ENCODE measurements around the gene ITGAE.

The ITGAE gene

DNA sequence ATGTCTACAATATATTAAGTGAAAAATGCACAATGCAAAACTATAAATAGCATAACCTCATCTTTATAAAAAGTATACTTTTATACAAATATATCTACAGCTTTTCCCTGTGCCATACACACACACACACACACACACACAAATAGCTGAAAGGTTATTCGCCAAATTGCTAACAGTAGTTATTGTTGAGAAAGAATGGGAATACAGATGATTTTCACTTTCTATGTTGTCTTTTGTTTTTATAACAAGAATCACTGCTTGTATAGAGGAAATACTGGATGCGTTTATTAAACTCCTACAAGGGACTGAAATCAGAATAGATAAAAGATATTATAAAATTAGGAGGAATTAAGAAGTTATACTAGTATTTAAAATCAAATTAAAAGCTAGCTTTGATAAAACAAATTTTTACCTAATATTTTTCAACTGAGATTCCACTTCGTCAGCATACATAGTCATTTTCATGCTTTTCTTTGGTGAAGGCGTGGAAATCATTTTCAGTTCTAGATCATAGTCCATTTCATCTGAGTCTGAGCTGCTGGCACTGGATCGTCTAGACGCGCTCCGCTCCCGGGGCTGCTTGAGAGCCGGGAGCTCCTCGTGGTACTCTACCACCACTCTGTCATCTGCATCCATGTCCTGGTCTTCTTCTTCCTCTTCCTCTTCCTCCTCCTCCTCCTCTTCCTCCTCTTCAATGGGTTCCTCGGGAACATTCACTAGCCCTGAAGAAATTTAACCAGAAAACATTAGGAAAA is 17.0 kb upstream of the ITGAE start:
- DNase-seq (ENCODE audit: low read depth) = no peak

DNA sequence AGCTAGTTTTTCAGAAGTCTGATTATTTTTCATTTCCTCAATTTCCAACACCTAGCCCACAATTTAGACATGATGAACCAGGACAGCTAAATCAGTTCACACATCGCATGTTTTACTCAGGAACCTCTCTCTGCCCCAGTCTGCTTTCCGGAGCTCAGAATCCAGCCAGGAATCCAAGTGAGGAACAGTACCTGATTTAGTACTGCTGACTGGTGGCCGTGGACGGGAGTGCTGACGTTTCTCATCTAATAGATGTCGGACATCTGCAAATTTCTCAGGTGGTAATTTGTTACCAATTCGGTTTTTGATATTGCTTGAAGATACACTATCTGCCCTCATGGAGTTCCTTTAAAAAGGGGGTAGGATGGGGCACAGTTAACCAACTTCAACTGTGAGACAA is 14.9 kb upstream of the ITGAE start:
- no peak for DNase-seq (ENCODE audit: low read depth)

DNA sequence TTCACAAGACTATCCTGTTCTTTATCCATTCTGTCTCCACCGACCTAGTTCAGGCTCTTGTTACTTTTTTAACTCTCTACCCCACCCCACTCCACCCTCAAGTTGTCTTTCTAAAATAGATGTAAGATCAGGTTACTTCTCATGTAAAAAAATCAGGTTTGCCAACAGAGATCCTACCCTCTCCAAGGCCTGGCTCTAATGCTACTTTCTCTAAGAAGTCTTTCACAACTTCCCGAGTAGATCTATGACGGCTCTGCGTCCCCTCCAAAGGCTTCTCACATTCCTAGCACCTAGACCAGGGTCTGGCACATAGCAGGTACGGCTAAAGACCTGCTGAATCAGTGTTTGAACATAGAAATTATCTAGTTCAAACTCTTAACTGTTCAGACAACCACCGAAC is 14.1 kb upstream of the ITGAE start:
- no peak for DNase-seq (ENCODE audit: low read depth)

DNA sequence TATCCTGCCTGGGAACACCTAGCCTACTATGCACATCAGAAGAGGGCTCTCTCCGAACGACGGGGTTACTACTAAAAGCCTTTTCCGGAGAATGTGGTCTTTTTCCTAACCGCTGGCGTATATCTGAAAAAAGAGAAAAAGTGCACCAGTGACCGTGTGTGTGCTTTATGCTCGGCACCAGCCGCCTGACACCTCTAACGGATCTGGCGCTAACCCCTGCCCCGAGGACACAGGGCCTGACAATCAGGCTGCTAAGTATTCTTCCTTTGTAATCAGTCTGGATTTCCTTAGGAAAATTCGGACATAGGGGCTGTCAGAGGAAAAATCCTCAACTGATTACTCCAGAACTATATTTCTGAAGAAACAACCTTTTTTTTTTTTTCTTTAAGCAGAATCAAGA is 13.4 kb upstream of the ITGAE start:
- no peak for DNase-seq (ENCODE audit: low read depth)

DNA sequence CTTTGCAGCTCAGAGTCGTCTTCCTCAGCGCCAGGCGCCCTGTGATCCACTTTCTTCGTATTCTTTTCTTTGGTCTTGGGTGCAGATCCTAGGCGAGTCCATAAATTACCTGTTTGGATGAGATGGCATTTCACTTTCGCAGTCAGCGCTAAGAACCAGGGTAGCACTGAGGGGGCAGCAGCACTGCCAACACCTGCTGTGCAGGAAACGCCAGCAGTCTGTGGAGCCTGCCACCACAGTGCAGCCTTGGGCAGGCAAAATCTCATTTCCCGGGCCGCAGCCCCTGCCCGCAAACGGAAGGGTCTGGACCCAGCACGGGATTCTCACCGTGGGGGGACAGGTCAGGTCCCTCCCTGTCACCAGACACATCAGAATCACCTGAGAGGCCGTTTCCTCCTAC is 12.2 kb upstream of the ITGAE start:
- no peak for DNase-seq (ENCODE audit: low read depth)

DNA sequence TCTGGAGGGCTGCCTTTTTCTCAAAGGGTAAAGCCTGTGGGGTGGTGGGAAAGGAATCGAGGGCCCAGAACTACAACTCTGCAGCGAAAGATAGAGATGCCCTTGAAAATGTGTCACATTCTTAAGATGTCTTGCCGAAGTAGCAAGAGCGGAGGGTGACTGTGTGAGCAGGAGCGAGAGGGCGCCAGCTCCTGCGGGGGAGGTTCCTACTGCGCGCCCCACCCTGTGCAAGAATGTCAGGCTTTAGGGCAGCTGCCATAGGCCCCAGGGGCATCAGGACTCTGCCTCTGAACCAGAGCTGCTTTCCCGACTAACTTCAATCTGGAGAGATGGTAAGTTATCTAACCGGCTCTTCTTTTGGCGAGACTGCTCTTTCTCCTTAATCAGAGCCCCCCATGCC is 11.8 kb upstream of the ITGAE start:
- DNase-seq (ENCODE audit: low read depth) = no peak

DNA sequence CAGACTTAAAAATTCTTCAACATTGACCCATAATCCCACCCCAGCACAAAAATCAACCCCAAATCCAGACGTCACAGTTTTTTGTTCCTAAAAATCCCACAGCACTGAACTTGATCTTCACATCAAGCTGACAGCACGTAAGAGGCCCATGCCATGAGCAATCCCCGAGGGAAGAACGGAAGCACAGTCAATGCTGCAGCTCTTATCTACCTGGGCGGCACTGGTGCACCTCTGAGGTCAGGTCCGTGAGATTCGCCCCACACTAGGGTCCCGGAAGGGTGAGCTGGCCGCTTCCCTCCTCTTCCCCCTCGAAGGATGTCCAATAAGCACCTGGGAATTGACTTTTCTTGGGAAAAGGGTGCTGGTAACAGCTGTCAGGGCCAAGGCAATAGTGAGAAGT is 11.3 kb upstream of the ITGAE start:
- DNase-seq (ENCODE audit: low read depth) = no peak

DNA sequence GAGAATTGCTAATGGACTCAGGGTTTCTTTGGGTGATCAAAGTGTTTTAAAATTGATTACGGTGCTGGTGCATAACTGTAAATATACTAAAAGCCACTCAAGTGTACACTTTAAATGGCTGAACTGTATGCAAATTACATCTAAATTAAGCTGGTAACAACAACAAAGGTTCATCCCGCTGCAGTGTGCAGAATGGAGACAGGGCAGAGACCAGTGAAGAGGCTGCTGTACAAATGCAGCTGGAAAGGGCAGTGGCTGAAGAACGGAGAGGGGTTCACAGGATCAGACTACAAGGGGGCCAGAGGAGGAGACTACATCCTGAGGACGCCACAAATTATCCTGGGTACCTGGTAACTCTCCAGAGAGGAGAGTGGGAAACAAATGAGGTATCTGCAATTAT is 9.0 kb upstream of the ITGAE start:
- DNase-seq (ENCODE audit: low read depth) = no peak

DNA sequence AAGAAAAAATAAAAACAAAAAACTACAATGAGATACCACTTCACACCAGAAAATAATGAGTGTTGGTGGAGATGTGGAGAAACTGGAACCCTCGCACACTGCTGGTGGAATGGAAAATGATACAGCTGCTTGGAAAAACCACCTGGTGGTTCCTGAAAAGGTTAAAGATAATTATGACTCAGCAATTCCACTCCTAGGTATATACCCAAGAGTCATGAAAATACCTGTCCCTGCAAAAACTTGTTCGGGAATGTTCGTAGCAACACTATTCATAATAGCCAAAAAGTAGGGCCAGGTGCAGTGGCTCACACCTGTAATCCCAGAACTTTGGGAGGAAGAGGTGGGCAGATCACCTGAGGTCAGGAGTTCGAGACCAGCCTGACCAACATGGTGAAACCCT is 8.1 kb upstream of the ITGAE start:
- no peak for DNase-seq (ENCODE audit: low read depth)

DNA sequence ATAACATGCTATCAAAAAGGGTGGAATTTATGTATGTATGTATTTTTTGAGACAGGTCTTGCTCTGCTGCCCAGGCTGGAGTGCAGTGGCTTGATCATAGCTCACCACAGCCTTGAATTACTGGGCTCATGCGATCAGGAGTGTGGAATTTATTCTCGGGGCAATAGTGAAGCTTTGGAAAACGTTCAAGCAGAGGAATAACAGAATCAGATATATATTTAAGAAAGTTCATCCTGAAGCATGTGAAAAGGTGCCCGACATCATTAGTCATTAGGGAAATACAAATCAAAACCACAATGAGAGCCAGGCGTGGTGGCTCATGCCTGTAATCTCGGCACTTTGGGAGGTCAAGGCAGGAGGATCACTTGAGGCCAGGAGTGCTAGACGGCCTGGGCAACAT is 7.7 kb upstream of the ITGAE start:
- no peak for DNase-seq (ENCODE audit: low read depth)

DNA sequence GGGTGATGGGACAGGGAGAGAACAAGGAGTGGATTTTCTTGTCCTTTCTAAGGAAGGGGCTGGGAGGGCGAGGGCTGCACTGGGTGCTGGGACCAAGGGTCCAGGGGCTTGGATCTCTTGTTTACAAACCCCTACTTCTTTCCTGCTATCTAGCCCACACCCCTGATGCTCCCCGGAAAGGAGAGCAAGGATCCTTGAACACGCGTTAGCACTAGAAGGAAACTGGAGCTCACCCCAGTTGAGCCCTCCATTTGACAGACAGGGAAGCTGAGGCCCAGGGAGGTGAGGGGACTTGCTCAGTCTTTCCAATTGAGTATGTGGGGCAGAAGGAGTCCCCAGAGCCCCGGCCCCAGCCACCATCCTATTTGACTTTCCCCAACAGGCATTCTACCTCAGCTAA is 4.6 kb upstream of the ITGAE start:
- DNase-seq (ENCODE audit: low read depth) = no peak

DNA sequence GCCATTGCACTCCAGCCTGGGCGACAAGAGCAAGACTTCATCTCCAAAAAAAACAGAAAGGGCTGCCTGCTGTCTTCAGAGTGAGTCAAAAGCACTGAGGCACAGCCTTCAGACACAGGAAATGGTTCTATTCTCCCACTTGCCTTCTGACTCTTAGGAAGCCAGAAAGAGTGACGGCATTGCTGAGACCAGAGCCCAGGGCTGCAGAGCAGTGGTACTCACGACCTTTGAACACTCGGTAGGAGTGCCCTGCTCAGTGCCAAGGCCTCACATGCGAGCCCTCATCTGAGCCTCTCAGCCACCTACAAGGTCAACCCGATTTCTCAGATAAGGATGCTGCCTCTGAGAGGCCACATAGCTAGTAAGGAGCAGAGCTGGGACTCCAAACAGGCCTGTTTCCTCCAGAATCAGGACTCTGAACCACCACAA is 3.5 kb upstream of the ITGAE start:
- no peak for DNase-seq (ENCODE audit: low read depth)

DNA sequence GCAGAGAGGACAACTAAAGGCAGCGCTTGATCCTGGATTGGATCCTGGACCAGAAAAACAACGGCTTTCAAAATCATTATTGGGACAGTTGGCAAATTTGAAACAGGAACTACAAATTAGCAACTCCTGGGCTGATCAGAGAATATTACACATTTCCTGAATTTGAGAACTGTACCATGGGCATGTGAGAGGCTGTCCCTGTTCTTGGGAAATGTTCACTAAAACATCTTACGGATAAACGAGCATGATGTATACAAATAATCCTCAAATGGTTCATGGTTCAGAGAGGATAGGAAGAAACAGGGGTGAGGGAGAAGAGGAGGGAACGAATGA is 2.3 kb upstream of the ITGAE start:
- DNase-seq (ENCODE audit: low read depth) = no peak

DNA sequence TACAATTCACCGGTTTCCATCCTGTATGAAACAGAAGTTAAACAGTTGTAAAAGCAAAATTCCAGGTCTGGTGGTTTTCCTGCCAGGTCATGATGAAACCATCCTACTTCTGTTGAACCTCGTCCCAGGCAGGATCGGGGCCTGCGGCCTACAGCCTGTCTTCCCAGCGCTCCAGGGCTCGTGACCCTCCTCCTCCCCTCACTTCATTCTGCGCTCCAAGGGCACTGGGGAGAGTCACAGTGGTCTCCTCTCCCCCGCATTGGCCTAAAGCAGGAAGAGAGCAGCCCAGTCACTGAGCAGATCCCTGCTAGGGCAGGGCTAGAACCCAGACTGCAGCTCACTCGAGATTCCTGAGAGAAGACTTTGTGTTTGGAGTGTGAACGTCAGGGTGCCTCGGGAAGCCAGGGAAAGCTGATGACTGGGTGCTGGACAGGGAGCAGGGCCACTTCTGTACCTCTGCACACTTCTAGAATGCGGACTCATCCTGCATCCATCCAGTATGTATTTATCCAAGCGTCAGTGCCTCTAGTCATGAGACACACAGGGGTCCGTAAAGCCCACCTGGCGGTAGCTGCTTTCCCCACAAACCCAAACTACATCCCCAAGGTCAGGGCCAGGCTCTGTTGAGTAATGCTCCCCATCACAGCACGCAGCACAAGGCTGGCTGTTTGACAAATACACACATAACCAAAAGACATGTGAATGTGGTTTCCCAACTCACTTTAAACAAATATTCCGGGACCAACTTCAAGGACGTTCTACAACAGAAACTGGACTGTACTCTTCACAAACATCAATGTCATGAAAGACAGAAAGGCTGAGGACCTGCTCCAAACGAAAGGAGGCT is 1.7 kb upstream of the ITGAE start:
- DNase-seq (ENCODE audit: low read depth) = no peak

DNA sequence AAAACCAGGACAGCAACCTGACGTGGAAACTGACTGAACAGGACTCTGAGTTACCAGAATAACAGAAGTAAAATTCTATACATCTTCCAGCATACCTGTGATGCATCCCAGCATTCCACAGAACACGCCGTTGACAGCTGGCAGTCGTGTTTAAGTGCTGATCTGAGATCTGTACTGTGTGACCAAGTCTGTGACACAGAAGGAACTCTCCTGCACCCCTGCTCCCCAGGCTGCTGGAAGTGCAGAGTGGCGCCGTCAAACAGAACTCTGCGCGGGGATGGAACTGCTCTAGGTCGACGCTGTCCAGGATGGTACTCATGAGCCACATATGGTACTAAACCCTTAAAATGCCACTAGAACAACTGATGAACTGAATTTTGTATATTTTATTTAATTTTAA is 804 bp upstream of the ITGAE start:
- no peak for DNase-seq (ENCODE audit: low read depth)

DNA sequence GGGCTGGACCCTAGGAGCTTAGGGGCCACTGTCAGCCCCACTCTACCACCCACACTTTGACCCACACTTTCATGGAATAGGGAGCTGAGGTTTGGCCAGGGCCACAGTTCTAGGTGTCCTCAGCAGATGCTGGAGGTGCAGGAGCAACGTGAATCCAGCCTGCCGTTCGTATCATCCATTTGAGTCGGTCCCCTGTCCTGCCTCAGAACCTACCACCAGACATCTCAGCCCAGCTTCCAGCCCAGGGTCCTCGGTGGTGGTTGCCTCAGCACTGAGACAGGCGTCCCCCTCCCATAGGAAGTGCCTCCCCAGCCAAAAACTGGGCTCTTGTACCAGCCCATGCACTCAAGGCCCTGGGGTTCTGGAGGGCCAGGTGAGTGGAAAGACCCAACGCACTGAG is 359 bp upstream of the ITGAE start:
- DNase-seq (ENCODE audit: low read depth) = no peak

DNA sequence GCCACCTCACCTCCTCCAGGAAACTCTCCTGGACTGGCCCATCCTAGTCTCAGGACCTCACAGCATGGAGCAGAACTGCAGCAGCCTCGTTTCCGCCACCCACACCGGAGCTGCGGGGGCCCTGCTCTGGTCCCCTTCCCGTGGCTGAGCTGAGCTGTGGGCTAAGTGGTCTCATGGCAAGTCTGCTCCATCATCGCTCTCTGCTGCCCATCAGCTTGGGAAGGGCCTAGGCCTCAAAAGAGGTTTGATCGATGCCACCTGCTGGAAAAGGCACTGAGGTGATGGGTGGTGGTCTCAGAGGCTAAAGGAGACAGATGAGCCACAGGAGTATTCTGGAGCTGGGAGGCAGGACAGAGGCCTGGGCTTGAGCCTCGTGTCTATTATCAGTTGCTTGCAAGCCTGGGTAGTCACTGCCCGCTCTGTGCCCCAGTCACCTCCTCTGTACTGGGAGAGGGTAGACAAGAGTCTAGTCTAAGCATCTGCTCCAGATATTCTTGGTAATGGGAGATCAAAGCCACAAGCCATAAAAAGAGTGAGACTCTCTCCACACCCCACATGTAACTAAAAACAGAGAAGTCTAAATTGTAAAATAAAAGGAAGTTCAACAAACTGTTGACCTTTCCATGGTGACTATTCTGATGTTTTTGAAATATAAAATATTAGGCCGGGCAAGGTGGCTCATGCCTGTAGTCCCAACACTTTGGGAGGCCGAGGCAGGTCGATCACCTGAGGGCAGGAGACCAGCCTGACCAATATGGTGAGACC is 1.6 kb downstream of the ITGAE start:
- DNase-seq (ENCODE audit: low read depth) = no peak

DNA sequence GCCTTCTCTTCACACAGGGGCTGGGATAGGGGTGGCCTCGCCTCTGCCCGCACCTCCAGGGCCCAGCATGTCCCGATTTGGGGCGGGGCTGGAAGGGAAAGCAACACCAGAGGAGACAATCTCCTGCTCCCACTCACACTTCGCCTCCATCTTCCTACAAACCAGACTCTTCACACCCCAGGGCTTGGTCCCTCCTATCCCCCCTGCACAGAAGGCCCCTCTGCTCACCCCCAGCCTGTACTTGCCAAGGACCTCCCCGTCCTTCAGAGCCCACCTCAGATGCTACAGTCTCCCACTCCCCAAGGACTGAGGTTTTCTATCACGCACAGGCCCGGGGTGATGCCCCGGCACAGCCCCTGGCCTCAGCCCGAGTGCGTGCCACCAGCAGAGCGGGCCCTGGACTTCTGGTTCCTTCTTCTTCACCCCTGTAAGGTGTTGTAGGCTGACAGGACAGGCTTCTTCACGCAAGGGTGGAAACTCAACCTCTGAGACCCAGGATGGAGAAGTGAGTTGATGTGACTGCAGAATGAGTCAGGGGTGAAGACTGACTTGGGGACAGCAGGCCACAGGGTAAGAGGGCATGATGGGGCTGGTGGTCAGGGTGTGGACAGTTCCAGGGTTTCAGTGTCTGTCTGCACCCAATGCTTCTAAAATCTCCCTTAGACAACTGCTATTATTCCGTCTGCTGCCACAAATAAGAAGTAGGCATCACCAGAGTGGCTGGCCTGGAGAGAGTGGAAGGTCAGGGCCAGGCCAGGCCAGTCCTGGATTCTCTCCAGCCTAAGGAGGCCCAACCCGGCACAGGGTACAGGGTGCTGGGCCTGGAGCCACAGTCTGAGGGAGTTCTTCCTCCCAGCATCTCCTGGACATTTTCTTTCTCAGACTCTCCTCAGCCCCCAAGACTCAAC is 2.5 kb downstream of the ITGAE start:
- DNase-seq (ENCODE audit: low read depth) = no peak

DNA sequence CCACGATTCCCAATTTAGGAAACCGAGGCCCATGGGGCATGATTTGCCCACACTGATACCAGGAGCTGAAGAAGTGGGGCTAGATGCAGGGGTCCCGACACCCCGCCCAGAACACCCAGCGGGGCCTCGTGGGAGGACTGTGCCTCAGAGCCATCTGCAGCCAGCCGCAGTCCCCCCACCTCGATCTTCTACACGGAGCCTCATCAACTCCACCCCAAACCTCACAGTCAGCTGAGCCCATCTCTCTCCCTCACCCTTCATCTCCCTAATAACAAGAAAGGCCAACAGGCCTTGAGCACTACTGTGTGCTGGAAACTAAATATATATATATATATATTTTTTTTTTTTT is 4.2 kb downstream of the ITGAE start:
- no peak for DNase-seq (ENCODE audit: low read depth)

DNA sequence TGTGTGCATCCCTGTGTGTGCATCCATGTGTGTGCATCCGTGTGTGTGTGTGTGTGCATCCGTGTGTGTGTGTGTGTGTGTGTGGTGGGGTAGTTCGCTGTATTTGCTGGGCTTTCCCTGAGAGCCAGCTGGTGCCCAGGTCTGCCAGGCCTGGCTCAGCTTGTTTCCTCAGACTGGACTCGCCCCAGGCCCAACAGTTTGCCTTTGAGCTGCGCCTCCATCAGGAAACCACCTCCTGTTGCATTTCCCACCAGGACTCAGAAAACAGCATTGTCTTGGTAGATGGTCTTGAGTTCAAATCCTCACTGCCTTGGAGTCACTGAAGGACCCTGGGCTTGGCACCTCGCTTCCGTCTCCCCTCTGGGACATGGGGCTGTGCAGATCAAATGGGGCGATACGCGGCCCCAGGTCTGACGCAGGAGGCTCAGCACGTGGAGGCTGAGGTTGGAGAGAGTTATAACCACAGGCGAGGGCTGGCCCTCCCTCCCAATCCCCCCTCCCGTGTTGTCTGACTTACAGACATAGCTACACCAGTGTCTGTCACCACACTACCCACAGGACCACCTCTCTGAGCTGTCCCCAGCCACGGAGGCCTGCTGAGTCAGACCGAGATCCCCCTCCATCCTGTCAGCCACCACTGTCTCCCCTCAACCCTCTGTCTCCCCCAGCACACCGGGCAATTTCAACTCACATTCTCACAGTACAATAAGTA is 4.7 kb downstream of the ITGAE start:
- DNase-seq (ENCODE audit: low read depth) = peak; percentile 29

DNA sequence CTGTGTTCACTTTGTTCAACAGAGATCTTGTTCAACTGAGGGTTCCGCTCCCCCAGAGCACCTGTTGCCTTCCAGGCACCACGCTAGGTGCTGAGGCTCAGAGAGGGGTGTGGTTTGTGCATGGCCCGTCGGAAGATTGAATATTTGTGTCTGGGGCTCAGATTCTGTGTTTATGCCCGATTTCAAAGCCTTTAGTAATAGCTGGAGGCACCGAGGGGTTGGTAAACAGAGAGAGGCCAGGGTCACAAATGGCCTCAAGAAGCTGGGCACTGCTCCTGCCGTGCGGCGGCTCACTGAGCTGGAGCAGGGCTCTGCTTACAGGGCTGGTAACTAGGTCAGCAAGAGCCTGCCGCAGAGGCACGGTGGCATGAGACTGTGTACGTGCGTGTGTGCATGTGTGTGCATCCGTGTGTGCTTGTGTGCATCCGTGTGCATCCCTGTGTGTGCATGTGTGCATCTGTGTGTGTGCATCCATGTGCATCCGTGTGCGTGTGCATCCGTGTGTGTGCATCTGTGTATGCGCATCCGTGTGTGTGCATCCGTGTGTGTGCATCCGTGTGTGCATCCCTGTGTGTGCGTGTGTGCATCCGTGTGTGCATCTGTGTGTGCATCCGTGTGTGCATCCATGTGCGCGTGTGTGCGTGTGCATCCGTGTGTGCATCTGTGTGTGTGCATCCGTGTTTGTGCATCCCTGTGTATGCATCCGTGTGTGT is 5.4 kb downstream of the ITGAE start:
- DNase-seq (ENCODE audit: low read depth) = no peak
